Stimulated activated CD4-positive, alpha-beta T cell treated with anti-CD3 and anti-CD28 coated beads, Interleukin-1b, Interleukin-23, amount 100 ng/mL, for 1 hour (primary cell): ENCODE data around the gene CDX1.

Experiments used
- DNase-seq, 2 donors: peaks; one replicate each; pipeline ENCODE4 v3.0.0-alpha.2; 2020; ENCODE audit warnings: low read depth in 2 of 2

CDX1 gene

DNA sequence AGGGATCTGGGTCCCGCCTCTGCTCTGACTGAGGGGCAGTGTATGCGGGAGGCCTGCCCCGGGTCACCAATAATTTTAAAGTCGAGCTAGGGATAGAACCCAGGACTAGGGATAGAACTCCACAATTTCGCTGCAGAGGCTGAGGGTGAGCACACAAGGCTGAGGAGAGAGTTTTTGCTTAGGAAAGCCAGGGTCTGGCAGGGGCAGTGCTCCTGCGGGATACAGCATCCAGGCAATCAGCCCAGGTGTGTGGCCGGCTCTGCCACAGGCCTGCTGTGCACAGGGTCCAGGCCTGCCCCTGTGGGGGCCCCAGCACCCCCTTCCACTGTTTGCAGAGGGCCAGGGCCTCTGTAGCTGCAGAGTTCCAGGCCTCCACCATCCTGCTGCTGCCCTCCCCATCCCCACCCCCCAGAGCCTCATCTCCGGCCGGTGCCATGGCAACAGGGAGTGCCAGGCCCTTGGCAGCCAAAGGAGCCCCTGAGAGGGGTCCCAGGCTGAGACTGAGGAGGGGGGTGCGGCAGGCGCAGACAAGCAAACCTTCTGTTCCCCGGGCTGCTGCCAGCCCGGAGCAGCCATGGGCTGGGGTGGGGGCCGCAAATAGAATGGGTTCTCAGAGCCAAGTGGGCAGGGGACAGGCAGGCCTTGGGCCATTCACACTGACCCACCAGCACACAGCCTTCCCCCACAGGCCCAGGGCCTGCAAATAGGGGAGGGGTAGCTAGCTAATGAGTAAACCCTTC is 19.5 kb upstream of the CDX1 start:
- no peak for DNase-seq

DNA sequence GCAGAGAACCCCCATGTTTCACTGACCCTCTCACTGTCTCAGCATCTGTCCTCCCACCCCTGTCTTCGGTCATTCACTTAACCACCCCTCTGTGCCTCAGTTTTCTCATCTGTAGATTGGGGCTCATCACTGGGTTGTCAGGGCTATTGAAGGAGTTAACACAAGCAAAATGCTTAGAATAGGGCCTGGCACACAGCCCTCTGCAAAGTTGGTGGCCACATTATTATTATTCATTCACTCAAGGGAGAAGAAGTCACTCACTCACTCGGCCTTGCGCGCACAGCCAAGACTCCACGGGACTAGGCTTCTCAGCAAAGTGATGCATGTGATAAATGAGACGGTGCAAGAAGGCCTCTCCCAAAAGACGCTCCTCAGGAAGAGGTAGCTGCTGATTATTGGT is 18.9 kb upstream of the CDX1 start:
- no peak for DNase-seq

DNA sequence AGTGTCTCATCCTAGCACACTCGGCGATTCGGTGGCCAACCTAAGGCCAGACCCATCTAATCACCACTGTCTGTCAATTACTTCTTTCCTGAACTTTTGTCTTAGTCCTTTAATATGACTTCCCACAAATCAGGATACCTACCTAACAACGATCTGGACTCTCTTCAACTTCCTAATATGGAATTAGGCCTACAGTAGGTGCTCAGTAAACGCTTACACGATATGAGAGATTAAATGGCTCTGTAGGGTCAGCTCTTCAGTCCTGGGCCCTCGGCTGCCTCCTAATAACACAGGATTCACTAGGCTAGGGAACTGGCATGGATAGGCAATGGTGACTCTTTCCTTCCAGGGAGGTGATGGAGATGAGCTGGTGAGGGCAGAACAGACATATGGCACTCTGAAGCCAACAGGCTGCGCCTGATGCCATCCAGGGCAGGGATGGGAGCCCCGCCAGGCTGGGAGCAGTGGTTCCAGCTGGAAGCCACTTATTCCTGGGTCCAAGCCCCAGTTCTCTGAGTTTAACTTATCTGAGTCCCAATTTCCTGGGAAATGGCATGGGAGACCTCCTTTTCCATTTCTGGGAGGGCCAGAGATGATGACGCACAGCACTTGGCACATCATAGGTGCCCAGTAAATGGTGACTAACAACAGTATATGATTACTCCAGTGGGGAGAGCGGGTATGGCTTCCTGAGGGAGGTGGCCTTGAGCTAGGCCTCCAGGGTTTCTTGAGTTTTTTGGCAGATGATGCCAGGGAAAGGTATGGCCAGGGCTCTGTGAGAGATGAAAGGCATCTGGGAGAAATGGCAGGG is 18.3 kb upstream of the CDX1 start:
- no peak for DNase-seq

DNA sequence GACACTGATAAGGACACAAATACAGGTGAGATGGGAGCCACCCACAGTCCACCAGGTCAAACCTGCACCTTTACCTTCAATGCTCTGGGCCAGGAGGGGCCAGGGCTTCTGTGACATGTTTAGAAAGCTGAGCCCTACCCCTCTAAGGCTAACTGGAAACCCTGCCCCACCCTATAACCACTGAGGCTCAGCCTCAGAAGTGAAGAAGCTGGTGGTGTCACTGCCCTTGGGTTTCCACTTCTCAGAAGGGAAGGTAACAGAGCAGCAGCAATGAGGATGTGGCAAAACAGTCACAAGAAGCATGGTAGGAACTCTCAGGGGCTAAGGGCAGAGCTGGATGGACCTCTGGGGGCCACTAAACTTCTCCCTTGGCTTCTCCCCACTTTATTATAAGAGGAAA is 17.0 kb upstream of the CDX1 start:
- DNase-seq: no peak

DNA sequence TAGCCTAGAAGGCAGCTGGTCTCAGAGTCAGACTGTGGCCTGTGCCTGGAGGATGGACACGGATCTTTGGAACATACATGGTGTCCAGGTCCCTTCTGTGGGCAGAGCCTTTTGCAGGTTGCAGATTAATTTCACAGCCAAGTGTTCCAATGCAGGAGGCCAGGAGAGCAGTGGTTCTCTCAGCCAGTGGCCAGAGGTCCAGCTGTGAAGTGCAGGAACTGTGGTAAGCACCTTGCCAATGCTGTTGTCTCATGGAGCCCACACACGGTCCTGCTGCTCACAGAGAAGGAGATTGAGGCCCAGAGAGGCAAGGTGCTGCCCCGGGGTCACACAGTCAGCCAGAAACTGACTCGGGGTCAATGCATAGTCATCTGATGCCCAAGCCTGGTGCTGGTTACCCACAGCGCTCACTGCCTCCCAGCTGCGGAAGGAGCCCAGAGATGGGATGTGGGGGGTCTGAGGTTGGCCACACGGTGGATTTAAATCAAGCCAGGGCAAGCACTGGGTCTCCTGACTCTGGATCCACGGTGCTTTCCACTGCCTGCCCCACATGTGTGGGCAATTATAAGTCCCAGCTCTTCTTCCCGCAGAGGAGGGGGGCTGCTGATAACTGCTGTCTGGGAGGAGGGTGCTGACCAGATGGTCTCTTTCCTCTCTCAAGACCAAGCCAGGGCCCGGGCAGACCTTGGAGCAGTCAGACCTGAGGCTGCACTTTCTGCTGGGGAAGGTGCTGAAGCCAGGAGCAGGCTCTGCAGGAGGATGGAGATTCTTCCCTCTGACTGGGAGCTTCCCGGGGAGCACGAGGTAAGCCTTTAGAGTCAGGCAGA is 13.7 kb upstream of the CDX1 start:
- no peak for DNase-seq

DNA sequence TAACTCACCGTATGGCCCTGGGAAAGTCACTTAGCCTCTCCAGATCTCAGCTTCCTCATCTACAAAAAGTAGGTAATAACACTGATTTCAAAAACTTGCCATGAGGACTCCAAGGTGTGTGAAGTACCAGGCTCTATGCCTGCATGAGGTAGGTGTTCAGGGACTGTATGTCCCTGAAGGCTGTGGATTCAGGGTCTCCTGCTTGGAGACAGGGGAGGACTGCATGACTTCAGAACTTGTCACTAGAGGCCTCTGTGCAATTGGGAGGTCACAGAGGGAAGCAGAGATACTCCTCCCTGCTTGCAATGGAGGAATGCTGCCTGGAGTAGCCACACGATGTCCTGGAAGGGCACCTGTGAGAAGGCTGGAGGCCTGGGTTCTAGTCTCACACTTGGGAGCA is 13.1 kb upstream of the CDX1 start:
- DNase-seq: no peak

DNA sequence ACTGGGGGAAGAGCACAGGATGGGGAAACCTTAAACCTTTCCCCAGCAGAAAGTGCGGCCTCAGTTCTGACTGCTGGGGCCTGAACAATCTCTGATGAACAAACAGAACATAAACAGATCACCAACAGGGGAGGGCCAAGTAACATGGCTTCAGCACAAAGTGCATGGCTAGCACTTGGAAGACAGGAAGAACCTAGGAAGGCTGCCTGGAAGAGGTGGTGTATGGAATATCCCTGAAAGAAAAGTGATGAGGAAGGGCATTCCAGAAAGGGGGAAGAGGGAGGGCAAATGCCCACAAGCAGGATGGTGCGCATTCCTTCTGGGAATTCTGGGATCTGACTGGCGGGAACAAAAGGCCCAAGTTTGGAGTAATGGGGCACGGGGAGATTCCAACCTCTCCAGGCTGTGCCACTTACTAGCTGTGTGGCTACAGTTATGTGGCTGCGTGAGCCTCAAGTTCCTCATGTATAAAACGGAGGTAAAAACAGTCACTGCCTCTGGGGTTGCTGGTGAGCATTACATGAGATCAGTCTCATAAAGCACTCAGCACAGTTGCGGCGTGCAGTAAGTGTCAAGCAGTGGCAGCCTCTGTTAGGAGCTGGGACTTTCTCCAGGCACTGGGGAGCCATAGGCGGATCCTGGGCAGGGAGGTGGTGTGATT is 12.5 kb upstream of the CDX1 start:
- DNase-seq: no peak

DNA sequence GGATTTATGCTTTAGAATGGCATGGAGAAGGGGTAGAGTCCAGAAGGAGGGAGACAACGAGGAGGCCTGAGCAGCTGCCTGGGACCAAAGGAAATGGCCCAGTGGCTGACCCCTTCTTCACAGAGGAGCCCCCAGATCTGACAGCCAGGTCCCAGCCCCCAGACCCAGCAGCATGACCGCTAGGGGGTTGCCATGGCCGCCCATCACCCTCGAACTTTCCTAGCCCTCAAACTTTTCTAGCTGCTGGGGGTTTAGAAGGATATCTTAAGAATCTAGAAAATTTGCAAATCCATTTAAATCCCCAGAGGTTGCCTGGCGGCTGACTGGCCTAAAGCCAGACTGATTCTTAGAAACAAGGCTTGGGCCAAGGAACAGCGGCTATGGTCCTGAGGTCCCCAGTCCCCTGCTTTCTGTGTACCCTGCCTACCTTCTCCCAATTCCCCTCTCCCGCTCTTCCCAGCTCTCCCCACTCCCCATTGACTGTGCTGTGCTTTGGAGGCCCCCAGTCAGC is 11.9 kb upstream of the CDX1 start:
- DNase-seq: no peak

DNA sequence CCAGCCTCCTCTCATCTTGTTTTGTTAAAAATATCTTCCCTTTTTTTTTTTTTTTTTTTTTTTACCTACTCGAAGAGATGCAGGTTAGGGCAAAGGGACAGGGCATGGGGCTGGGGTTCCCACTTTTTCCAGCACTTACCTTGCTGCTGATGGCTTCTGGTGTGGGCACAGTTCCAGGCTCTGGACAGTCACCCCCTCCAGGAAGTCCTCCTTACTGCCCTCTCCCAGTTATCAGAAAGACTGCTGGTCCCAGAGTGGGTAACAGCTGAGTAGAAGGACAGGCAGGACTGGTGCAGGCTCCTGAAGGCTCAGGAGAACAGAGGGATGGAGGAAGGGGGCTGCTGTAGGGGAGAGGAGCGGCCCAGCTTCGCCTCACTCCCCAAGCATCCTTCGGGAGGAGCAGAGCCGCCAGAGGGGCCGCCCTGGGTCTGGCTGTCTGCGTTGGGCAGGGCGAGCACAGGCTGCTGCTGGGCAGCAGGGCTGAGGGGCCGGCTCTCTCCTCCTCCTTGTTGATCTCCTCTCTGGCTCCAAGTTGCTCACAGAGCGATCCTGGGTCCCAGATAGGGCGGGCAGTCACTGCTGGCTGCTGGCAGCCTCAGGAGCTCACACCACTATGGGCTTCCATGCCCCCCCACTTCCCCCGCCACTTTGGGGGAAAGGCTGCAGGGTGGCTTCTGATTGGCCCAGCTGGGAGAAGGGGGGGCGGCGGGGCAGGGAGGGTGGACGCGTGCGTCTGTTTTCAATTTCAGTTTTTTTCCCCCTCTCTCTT is 11.1 kb upstream of the CDX1 start, which contains the start of gene PDGFRB:
PDGFRB (minus strand) TSS at position 588 of the 769 bp plus-strand sequence. CDS start 18,798 bp downstream, outside the sequence.
- no peak for DNase-seq

DNA sequence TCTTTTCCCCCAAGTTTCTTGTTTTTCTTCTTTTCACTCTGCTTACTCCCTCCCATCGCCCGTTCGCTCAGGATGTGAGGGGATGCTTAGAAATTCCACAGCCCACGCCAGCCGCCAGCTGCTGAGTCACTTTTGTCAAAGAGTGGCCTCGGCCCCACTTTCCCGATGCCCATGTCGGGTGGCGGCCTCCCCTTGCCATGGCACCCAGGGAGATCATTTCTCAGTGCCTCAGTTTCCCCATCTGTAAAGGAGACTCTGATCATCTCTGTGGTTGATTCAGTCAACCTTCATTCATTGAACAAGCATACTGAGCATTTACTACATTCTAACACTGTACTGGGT is 10.6 kb upstream of the CDX1 start:
- DNase-seq: no peak

DNA sequence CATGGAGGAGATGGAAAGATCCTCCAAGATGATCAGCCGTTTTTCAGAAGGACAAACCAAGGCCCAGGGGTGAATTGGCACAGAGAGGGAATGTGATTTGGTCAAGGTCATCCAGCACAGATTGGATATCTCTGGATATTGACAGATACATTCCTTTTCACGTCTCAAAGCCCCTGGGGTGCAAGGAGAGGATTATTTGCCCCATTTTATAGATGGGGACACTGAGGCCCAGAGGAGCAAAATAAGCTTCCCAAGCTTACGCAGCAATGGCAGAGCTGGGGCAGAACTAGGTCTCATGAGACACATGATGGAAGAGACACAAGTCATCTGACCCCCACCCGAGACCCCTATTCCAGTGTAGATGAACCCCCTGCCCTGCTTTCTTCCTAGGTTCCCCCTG is 10.0 kb upstream of the CDX1 start:
- DNase-seq: no peak

DNA sequence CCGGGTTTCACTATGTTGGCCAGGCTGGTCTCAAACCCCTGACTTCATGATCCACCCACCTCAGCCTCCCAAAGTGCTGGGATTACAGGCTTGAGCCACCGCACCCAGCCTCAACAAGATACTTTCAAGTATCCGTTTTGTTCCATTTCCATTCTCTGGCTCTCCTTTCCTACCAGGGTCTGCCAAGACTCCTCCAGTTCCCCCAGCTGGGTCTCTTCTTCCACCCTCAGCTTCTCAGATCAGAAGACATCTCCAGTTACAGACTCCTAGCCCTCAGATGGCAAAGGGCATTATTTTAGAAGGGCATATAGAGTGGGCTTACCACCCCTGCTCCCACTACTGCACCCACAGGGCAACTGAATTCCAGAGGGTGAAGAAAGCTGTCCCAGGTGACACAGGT is 9.4 kb upstream of the CDX1 start:
- no peak for DNase-seq

DNA sequence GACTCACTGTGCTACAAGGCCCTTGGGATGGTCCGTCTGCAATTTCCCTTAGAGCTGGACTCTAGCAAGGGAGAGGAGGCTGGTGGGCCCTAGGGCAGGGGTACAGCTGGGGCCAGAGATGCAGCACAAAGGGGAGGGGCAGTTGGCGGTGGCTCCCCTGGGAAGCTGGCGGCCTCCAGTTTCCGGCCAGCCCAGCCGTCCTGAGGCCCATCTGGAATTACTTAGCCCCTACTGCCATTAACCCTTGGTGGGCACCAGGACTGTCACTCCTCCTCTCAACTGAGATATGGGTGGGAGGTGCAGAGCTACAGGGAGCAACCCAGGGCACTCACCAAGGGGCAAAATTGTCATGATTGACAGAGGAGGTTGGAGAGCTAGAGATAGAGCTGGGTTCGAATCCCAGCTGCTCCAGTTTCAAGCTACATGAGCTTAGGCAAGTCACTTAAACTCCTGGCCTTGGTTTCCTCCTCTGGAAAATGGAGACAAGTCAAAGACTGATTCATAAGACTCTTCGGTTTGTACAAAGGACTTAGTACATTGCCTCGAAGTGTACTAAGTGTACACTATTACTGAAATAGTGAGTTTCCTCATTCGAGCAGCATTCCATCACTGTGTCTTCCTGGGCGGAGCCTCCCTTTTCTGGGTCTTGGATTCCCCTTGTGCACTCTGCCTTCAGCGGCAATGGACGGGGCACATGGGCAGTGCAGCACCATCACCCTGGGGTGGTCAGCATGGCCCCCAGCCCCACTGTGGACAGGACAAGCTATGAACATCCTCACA is 8.2 kb upstream of the CDX1 start:
- no peak for DNase-seq

DNA sequence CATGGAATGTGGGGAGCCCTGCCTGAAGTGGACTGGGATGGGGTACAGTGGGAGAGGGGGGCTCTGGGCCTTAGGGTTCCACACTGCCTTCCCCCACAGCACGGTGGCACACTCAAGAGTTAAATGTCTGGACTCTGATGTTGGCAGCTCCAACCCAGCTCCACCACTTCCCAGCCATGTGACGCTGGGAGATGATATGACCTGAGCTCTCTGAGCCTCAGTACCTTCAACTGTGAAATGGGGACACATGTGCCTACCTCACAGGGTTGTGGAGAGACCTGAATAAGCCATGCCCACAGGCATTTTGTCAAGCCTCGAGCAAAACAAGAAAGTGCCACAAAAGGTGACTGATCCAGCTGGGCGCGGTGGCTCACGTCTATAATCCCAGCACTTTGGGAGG is 7.5 kb upstream of the CDX1 start:
- no peak for DNase-seq

DNA sequence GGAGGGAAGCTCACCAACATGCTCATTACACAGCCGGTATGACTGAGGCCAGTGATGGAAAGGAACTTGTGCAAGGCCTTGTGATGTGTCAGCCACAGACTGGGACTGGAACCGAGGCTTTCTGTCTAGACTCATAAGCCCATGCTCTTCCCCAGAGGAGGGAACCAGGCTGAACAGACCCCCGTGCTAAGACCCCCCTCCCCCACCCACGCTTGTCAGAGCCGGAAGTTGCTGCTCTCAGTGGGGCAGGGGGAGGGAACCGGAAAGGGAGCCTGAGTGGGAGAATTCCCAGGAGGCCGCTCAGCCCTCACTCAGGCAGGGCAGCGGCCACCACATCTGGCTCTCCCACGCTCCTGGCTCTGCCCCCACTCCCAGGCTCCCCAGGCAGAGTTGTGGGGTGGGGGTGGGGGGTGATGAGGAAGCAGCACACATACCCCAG is 6.8 kb upstream of the CDX1 start:
- DNase-seq: no peak

DNA sequence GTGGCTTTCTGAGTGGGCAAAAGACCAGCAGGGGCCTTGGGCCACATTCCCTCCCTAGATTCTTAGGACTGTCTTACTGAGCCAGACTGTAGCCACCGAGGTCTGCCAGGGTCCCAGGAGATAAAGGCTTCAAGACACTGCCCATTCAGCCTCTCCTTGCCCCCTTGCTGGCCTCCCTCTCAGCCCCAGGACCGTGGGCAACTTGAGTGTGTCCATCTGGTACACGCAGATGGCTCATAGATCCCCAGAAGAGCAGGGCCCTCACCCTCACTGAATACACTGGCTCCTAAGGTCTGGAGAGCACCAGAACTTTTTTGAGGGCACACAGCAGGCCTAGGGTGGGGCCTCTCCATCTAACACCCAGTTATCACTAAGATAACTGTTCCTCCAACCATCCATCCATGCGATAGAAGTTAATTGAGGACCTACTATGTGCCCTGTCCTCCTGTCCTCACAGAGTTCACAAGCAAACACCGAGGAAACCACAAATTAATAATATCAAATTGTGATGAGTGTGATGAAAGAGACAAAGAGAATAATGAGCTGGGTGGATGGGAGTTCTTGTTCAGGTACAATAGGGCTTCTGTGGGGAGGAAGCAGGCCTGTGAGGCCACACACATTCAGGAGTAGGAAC is 6.0 kb upstream of the CDX1 start:
- no peak for DNase-seq

DNA sequence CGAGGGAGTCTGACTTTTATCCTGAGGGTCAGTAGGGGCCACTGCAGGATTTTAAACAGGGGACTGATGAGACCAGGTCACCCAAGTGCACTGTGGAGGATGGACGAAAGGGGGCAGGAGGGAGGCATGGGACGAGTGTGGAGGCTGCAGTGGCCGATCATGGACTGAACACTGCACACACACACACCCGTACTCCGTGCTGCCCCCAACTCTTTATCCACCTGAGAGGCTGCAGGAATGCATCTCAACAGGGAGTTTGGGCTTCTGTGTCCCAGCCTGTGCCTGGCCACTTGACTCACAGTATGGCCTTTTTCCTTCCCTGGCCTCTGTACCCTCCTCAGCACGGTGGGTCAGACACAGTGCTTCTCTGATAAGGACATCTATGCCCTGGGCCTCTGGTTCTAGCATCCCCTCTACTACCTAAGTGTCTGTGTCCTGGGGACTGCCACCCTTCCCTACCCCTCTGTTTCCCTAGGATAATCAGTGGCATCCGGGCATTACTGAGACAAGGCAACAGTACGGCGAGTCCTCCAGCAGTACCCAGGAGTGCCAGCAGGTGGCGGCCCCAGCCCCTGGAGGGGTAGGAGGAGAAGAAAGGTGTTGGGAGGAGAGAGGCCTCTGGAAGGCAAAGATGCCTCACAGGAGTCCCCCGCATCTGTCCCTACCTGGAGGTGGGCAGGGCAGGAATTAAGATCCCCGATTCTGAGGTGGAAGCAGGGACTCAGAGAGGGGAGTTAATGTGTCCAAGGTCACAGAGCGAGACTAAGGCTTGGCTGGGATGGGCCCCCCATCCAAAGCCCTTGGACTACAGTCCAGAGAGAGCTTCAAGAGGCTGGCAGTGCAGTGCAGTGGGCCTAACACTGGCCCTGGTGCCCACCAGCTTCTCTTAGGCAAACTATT is 5.1 kb upstream of the CDX1 start:
- DNase-seq: peak; percentile 37 to 63

DNA sequence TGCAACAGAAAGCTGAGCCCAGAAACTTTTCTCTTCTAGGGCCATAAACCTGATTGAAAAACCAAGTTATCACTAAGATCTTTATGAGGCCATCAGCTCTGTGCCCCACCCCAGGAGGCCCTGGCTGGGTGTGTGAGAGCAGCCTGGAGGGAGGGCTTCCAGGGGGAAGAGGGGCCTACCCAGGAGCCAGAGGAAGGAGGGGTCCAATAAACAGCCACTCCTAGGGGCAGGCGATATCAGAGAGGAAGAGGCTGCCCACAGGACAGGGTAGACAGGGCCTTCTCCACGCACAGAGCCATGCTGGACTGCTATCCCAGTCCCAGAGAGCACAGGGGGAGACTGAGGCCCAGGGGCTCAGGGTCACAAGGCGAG is 4.5 kb upstream of the CDX1 start:
- no peak for DNase-seq

DNA sequence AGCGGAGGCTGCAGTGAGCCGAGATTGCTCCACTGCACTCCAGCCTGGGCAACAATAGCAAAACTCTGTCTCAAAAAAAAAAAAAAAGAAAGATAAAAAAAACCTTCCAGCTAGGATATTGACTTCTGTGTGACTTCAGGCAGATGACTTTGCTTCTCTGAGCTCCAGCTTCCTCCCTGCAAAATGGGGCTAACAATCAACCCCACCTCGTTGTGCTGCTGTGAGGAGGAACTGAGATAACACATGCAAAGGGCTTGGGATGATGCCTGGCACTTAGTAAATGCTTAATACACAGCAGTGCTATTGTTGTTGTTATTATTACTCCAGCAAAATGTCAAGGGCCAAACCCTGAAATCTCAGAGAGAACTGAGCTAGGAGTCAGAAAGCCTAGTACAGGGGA is 3.5 kb upstream of the CDX1 start:
- no peak for DNase-seq
